Measurements from ENCODE around the gene ZNF865.
"Not testable (repeated sequence)": the region's sequence is repeated elsewhere in the genome, so short reads cannot be mapped to it uniquely, and the experiment has no call there.

ZNF865 gene

GRCh38 chr19:55605637-55606470, at the start of gene ZNF865:
Gene ZNF865 (plus strand): TSS chr19:55605647. CDS start chr19:55613619, 7,972 bp downstream.
- peak; percentile 67 to 70 for DNase-seq

DNA sequence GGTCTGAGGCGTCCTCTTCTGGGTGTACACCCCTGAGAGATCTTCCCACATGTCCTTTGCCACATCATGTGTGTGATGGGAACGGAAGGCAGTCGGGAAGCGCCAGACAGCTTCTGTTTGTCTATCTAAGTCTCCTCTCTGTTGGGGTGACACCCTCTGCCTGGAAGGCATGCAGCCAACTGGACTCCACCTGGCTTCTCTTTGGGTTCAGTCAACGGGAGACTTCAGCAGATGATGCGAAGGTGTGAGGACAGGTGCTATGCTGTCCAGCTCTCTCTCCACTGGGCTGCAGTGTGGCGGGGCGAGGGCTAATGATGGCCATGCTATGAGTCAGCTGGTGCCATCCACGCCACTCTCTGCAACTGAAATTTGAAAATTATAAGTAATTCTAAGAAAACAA, 45.8 kb upstream of the ZNF865 start:
- DNase-seq, result no peak

- DNase-seq, result no peak
Measured at GRCh38 chr19:55563261-55563690, 42.2 kb upstream of the ZNF865 start.

- no peak for DNase-seq
Measured at GRCh38 chr19:55566823-55567222, 38.6 kb upstream of the ZNF865 start.

- no peak for DNase-seq
Measured at GRCh38 chr19:55567708-55568328, 37.6 kb upstream of the ZNF865 start.

DNA sequence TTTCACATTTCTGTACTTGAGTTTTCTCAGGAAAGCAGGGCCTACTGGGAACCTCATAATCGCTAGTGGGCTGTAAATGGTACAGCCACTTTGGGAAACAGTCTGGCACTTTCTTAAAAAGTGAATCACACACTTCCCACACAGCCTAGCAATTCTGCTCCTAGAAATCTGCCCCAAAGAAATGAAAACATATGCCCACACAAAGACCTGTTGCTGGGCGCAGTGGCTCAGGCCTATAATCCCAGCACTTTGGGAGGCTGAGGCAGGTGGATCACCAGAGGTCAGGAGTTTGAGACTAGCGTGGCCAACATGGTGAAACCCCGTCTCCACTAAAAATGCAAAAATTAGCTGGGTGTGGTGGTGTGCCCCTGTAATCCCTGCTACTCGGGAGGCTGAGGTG, 36.0 kb upstream of the ZNF865 start:
- DNase-seq, result not testable (repeated sequence)

DNA sequence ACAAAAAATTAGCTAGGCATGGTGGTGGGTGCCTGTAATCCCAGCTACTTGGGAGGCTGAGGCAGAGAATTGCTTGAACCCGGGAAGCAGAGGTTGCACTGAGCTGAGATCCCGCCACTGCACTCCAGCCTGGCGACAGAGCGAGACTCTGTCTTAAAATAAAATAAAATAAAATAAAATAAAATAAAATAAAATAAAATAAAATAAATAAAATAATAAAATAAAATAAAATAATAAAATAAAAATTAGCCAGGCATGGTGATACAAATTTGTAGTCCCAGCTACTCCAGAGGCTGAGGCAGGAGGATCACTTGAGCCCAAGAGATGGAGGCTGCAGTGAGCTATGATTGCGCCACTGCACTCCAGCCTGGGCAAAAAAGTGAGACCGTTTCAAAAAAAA, 31.5 kb upstream of the ZNF865 start:
- DNase-seq, result not testable (repeated sequence)

GRCh38 chr19:55576746-55577145, 28.7 kb upstream of the ZNF865 start:
- DNase-seq, result no peak

GRCh38 chr19:55578031-55578760, 27.3 kb upstream of the ZNF865 start:
- no peak for DNase-seq

DNA sequence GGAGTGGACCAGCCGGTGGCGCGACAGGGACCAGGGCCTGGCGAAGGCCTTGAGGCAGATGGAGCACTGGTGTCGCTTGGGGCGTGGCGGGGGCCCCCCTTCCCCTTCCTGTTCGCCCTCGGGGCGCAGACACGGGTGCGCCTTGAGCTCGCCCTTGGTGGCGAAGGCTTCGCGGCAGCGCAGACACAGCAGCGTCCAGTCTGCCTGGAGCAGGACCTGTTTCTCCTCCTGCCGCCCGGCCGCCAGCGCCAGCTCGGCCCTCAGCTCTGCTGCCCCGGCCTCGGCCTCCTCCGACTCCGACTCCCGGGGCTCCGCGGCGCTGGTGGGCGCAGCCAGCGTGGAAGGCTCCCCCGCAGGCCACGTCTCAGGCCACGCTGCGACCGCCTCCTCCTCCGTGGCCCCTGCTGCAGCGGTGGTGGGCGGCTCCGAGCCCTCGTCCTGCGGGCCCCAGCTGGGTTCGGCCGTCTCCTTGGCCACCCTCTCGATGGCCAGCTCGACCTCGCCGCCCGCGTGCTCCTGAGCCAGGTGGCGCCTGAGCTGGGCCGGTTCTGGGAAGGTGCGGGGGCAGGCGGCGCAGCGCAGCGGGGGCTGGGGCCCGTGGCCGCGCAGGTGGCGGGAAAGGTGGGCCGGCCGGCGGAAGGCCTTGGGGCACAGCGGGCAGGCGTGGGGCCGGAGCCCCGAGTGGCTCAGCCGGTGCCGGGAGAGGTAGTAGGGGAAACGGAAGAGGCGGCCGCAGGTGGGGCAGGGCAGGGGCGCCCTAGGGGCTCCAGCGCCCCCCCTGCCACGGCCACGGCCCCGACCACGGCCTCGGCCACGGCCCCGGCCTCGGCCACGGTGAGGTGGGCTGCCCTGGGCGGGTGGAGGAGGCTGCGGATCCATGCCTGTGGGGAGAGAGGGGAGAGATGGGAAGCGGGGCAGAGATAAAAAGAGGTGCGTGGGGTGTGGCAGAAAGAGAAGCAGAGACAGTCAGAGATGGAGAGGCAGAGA, 26.4 kb upstream of the ZNF865 start:
- no peak for DNase-seq

DNA sequence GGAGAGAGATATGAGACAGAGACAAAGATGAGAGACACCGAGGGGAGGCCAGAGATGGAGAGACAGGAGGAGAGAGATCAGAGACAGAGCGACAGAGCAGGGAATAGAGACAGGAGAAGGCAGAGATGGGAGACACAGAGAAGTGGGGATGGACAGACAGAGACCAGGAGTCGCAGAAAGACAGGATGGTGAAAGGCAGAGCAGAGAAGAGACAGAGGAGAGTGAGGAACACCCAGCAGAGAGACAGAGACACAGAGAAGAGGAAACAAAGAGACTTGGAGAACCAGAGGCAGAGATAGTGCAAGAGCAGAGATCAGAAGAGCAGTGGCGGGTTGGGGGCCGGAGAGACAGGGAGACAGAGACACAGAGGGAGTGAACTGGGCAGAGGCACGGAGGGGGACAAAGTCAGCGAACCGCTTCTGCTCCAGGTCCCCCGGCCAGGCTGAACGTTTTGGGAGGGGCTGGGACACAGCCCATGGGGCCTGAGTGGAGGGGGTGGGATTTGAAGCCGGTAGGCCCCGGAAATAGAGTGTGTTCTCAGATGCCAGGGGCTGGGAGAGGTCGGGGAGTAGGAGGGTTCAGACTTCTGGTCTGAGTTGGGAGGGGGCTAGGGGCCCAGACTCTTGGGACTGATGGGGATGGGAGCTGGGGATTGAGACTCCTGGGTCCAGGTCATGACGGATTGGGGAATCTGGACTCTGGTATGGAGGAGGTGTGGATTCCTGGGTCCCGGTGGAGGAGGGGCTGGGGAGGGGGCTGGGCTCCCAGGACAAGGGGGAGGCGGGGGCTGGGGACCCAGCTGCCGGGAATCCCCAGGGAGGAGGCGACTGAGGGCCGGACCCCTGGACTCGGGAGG, 25.5 kb upstream of the ZNF865 start:
- DNase-seq, result no peak

DNA sequence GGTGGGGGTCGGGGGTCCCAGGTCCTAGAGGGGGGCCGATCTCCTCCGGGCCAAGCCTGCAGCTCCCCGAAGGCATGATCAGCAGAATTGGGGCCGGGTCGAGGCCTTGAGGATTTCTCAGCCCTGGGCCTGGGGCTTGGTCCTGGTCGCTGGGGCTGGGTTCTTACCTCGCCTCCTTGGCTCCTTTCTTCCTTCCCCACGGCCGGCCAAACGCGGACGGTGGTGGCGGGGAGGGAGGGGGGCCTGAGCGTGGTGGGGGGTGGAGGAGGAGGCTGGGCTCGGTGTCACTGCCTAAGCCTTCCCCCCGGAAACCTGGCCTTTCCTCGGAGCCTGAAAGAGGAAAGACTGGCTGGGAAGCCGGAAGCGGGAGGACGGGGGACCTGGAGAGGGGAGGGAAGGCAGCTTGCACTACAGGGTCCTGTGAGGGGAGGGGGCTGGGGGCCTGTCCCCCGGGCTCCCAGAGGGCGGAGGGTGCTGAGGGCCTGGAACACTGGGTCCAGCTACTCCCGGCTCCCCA, 24.8 kb upstream of the ZNF865 start, which contains the start of gene ZNF579:
TSS of gene ZNF579 (minus strand) at position 221 of the 517 bp plus-strand sequence. CDS start 1,209 bp downstream, outside the sequence.
- DNase-seq, result peak; percentile 64 to 71

- no peak for DNase-seq
Measured at GRCh38 chr19:55581145-55581822, 24.2 kb upstream of the ZNF865 start.

DNA sequence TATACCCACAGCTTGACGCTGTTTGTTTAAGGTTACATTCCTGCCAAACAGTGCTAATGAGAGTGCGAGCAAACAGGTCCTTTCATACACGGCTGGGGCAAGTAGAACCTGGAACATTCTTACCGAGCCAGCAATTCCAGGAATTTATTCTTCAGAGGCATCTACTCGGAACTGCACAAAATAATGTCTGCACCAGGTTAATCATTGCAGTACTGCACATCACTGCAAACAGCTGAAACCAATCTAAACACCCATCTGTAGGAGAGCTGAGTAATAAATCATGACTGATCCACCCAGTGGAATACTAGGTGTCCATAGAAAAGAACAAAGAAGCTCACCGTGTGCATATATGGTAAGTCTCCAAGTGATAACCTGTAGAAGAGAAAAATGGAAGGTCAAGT, 23.6 kb upstream of the ZNF865 start:
- DNase-seq, result no peak

DNA sequence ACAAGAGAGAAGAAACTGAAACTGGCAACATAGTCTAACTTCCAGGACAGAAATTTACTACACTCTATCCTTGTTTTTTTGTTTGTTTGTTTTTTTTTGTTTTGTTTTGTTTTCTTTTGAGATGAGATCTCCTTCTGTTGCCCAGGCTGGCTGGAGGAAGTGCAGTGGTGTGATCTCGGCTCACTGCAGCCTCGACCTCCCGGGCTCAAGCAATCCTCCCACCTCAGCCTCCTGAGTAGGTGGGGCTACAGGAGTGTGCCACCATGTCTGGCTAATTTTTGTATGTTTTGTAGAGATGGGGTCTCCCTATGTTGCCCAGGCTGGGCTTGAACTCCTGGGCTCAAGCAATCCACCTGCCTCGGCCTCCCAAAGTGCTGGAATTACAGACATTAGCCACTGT, 23.2 kb upstream of the ZNF865 start:
- not testable (repeated sequence) for DNase-seq

DNA sequence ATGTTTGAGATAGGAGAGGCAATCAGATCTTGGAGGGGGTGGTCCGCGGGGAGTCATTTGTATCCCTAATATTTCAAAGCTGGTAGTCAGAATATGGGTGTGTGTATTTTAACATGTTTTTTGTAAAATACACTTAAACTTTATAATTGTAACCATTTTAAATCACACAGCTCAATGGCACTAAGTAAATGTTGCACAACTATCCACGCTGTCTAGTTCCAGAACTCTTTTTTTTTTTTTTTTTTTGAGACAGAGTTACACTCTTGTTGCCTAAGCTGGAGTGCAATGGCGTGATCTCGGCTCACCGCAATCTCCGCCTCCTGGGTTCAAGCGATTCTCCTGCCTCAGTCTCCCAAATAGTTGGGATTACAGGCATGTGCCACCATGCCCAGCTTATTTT, 21.6 kb upstream of the ZNF865 start:
- DNase-seq, result not testable (repeated sequence)

GRCh38 chr19:55584871-55585270, 20.6 kb upstream of the ZNF865 start:
- no peak for DNase-seq

DNA sequence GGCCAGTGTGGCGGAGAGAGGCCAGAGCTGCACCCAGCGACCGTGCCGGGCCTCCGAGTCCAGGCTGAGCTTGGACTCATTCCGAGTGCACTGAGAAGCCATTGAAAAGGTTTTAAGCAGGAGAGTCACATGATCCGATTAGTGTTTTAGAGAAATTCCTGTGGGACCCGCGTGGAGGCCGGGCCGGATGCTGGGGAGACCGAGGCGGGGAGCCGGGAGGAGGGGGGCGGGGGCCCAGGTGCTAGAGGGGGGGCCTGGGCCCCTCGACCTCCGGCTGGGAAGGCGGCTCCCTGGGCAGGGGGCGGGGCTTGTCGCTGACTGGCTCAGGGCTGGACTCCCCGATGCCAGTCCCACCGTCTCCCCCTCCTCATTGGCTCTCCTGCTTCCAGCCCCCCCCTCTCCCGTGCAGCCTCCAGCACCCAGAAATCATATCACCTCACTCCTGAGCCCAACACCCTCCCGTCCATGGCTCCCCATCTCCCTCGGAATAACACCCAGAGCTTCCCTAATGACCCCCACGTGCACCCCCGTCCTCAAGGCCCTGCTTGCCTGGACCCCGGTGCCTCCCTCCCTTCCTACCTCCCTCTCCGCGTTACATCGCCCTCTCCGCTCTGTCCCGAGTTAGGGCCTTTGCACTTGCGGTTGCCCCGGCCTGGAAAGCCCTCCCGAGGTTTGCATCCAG, 19.6 kb upstream of the ZNF865 start:
- DNase-seq, result peak; percentile 32 to 41

DNA sequence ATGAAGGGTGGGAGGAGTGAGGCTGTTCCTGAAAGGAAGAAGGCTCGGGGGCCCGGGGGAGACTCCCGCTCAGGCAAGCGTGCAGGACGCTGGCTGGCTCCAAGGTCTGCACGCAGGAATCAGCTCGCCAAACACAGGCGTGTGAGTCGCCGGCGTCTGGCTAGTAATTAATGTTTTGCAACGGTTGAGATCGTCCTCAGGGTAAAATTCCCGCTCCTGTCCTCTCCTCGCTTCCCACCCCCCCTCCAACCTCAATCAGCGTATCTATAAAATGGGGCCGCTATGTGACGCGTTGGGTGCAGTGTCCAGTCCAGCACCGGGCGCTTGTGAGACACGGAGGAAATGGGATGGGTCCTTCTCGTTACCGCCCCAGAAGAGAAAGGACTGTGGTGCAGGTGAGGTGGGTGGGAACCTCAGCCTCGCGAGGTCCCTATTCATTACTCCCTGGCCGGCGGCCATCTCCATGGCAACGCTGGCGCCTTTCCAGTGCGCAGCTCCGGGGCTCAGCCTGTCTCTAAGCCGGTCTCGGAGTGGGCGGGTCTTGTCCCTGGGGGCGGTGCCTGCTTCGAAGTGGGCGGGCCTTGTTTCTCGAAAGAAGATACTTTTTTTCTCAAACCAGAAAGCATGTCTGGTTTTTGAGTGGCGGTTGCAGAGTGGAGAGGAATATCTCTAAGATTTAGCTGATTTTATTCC, 18.3 kb upstream of the ZNF865 start:
- peak; percentile 87 to 89 for DNase-seq

Measured in activated CD4-positive, alpha-beta T cell treated with anti-CD3 and anti-CD28 coated beads for 4 hours (primary cell).